ENCODE measurements around the gene GKN2. TPM values are rescaled to one million over a fixed set of nuclear protein-coding genes. Genes with fewer than 3 reads are reported as not detected.

GKN2 gene
- total and polyA plus RNA-seq, 7 donors: 1.2 to 14.4 TPM; not detected in 5

- Histone ChIP-seq H3K27me3 (no peaks in the 10 kb centered on the region), H3K27ac (no peak overlapping the region), H3K36me3 (no peaks in the 10 kb centered on the region), H3K9me3 (no peaks in the 10 kb centered on the region), H3K4me3 (no peak overlapping the region), H3K4me1 (peaks cover 0 to 8% (median 3%) of the 10 kb centered on the region in 4 donors)
- no peak for DNase-seq
- intact Hi-C loops (cut with DNase I): loop anchor here (5.0 to 10.0 kb wide), 2 partner anchors 74 to 367 kb away; partner anchors contain the start of gene ANTXR1
- 90 to 91% methylated on average over 1 of the region's 1 CpG for WGBS, 2 donors
- no peak for TF ChIP-seq EP300 (IDR thresholded peaks at IDR 0.05)
- no peak for TF ChIP-seq POLR2A (IDR thresholded peaks at IDR 0.05)
- no peak for TF ChIP-seq POLR2AphosphoS5 (IDR thresholded peaks at IDR 0.05)
- no peak for TF ChIP-seq CTCF (IDR thresholded peaks at IDR 0.05)
These were observed 12.3 kb downstream of the GKN2 start for GRCh38 chr2:68940369-68940768.

- TF ChIP-seq POLR2A (IDR thresholded peaks at IDR 0.05) (no peak), CTCF (IDR thresholded peaks at IDR 0.05) (no peak), POLR2AphosphoS5 (IDR thresholded peaks at IDR 0.05) (no peak), EP300 (IDR thresholded peaks at IDR 0.05) (no peak)
- intact Hi-C loops (cut with DNase I): loop anchor here (5.0 to 10.0 kb wide), 2 partner anchors 75 to 367 kb away; partner anchors contain the start of gene ANTXR1
- 91 to 95% methylated on average over 1 of the region's 1 CpG for WGBS, 2 donors
- Histone ChIP-seq H3K27ac (no peak overlapping the region), H3K36me3 (no peaks in the 10 kb centered on the region), H3K4me3 (no peak overlapping the region), H3K9me3 (no peaks in the 10 kb centered on the region), H3K4me1 (peaks cover 0 to 8% (median 3%) of the 10 kb centered on the region in 4 donors), H3K27me3 (no peaks in the 10 kb centered on the region)
- no peak for DNase-seq
These were observed 12.7 kb downstream of the GKN2 start for GRCh38 chr2:68939962-68940361.

GRCh38 chr2:68938938-68939337 is 13.8 kb downstream of the GKN2 start:
- H3K36me3 ChIP-seq: no peaks in the 10 kb centered on the region
- WGBS, 2 donors: 89 to 91% methylated on average over 3 of the region's 3 CpGs
- H3K4me3 ChIP-seq: no peak overlapping the region
- no peaks in the 10 kb centered on the region for H3K27me3 ChIP-seq
- DNase-seq: no peak
- intact Hi-C loops (cut with DNase I): no loop called here
- no peak overlapping the region for H3K27ac ChIP-seq
- H3K4me1 ChIP-seq: peaks cover 0 to 8% (median 3%) of the 10 kb centered on the region in 4 donors
- TF ChIP-seq EP300 (IDR thresholded peaks at IDR 0.05) (no peak), POLR2AphosphoS5 (IDR thresholded peaks at IDR 0.05) (no peak), CTCF (IDR thresholded peaks at IDR 0.05) (no peak), POLR2A (IDR thresholded peaks at IDR 0.05) (no peak)
- no peaks in the 10 kb centered on the region for H3K9me3 ChIP-seq

GRCh38 chr2:68937346-68938055 is 15.2 kb downstream of the GKN2 start:
- peaks cover 0 to 4% (median 0%) of the 10 kb centered on the region in 4 donors for H3K4me1 ChIP-seq
- DNase-seq: no peak
- TF ChIP-seq EP300 (IDR thresholded peaks at IDR 0.05) (no peak), CTCF (IDR thresholded peaks at IDR 0.05) (no peak), POLR2A (IDR thresholded peaks at IDR 0.05) (no peak), POLR2AphosphoS5 (IDR thresholded peaks at IDR 0.05) (no peak)
- H3K4me3 ChIP-seq: no peak overlapping the region
- H3K9me3 ChIP-seq: no peaks in the 10 kb centered on the region
- WGBS, 2 donors: 85 to 86% methylated on average over 5 of the region's 5 CpGs
- no peaks in the 10 kb centered on the region for H3K36me3 ChIP-seq
- no peak overlapping the region for H3K27ac ChIP-seq
- no peaks in the 10 kb centered on the region for H3K27me3 ChIP-seq
- intact Hi-C loops (cut with DNase I): no loop called here
